B cell (primary cell): ENCODE data around the gene UCP2. TPM values are rescaled to one million over a fixed set of nuclear protein-coding genes. Genes with fewer than 3 reads are reported as not detected.

Source experiments
- ATAC-seq: fragments of 200-7000 bp; cut with Tn5 transposase; one replicate; pipeline ENCODE4 v1.10.0; 2021; ENCODE audit warnings: low read depth, mild to moderate bottlenecking, moderate number of reproducible peaks, moderate library complexity
- CTCF ChIA-PET: fragments of 350-600 bp; sonication (Branson Sonifier 250); formaldehyde crosslinking; loops from one replicate; lab custom pipeline; 2021; ENCODE audit warnings: antibody characterized with exemption, inconsistent platforms; lab: Charles Lee
- POLR2A ChIA-PET: fragments of 350-600 bp; sonication (Branson Sonifier 250); formaldehyde crosslinking; loops from one replicate; lab custom pipeline; 2021; ENCODE audit warnings: antibody characterized with exemption; lab: Charles Lee
- DNase-seq: peaks from one replicate; pipeline ENCODE4 v3.0.0; 2013
- H2AFZ ChIP-seq: 2 replicates; pipeline ENCODE4 v1.6.1; 2012; ENCODE audit warnings: mild to moderate bottlenecking, low read depth, low read length; ENCODE audit not compliant: insufficient read depth, poor library complexity, severe bottlenecking
- H3K27ac ChIP-seq, 2 donors: 1 replicate in 1 of 2; 2 replicates in 1 of 2; pipeline ENCODE4 v1.5.1; 2012 to 2013; ENCODE audit warnings: low read length in 2 of 2, mild to moderate bottlenecking in 2 of 2, moderate library complexity in 1 of 2
- H3K27me3 ChIP-seq, 4 experiments: fragments of 200-600 bp in 1 of 4; sonication (generic) in 1 of 4; replicated peaks in 1 of 4; 1 replicate in 2 of 4; 2 replicates in 2 of 4; pipeline versions ENCODE4 v1.6.1 to v1.7.0; 2013 to 2016; ENCODE audit warnings: low read length in 3 of 4, mild to moderate bottlenecking in 2 of 4, mixed read lengths in 1 of 4, moderate library complexity in 1 of 4; ENCODE audit not compliant: insufficient read depth in 4 of 4, control insufficient read depth in 3 of 4; ENCODE audit errors: control extremely low read depth in 1 of 4
- H3K36me3 ChIP-seq, 2 experiments: replicated peaks in 1 of 2; 1 replicate in 1 of 2; 2 replicates in 1 of 2; pipeline versions ENCODE4 v1.6.1 to v1.7.1; 2013; ENCODE audit warnings: low read length in 1 of 2; ENCODE audit not compliant: insufficient read depth in 2 of 2, control insufficient read depth in 1 of 2; ENCODE audit errors: control extremely low read depth in 1 of 2, extremely low read depth in 1 of 2
- H3K4me1 ChIP-seq, 2 donors: fragments of 200-600 bp in 1 of 2; sonication (generic) in 1 of 2; 1 replicate in 1 of 2; 2 replicates in 1 of 2; pipeline versions ENCODE4 v1.5.1 to v1.6.1; 2013 to 2017; ENCODE audit warnings: low read length in 2 of 2; ENCODE audit not compliant: control insufficient read depth in 2 of 2, insufficient read depth in 2 of 2
- H3K4me2 ChIP-seq: replicated peaks from 2 replicates; pipeline ENCODE3; 2012; ENCODE audit warnings: mild to moderate bottlenecking, low read depth, low read length; ENCODE audit not compliant: poor library complexity, severe bottlenecking
- H3K4me3 ChIP-seq, 5 experiments: fragments of 200-600 bp in 1 of 5; sonication (generic) in 1 of 5; 1 replicate in 3 of 5; 2 replicates in 2 of 5; pipeline versions ENCODE4 v1.5.1 to v1.7.0; 2011 to 2016; ENCODE audit warnings: low read length in 4 of 5, mild to moderate bottlenecking in 4 of 5, low read depth in 2 of 5, control low read depth in 1 of 5, moderate library complexity in 1 of 5; ENCODE audit not compliant: insufficient read depth in 1 of 5; ENCODE audit errors: control extremely low read depth in 1 of 5, extremely low read depth in 1 of 5
- H3K79me2 ChIP-seq: fragments of 200-600 bp; sonication (generic); one replicate; pipeline ENCODE4 v1.6.0; 2016; ENCODE audit warnings: low read length; ENCODE audit not compliant: control insufficient read depth, insufficient read depth
- H3K9ac ChIP-seq: fragments of 200-600 bp; sonication (generic); 2 replicates; pipeline ENCODE4 v1.6.1; 2017; ENCODE audit warnings: mild to moderate bottlenecking, low read length, moderate library complexity
- H3K9me3 ChIP-seq, 3 donors: one replicate each; pipeline versions ENCODE4 v1.6.1 to v1.7.1; 2013; ENCODE audit warnings: low read length in 2 of 3; ENCODE audit not compliant: control insufficient read depth in 2 of 3, insufficient read depth in 1 of 3; ENCODE audit errors: control extremely low read depth in 1 of 3
- H4K20me1 ChIP-seq: 2 replicates; pipeline ENCODE4 v1.6.0; 2012; ENCODE audit warnings: mild to moderate bottlenecking, low read length; ENCODE audit not compliant: insufficient read depth, control insufficient read depth, poor library complexity, severe bottlenecking
- H3K27ac Mint-ChIP-seq: one replicate; pipeline ENCODE4 v1.8.0; 2021; ENCODE audit warnings: mixed read lengths
- H3K27me3 Mint-ChIP-seq: one replicate; pipeline ENCODE4 v1.8.0; 2021; ENCODE audit warnings: mixed read lengths
- H3K4me1 Mint-ChIP-seq: one replicate; pipeline ENCODE4 v1.8.0; 2021; ENCODE audit warnings: mixed read lengths
- H3K4me3 Mint-ChIP-seq: one replicate; pipeline ENCODE4 v1.8.0; 2021; ENCODE audit warnings: mixed read lengths
- H3K9me3 Mint-ChIP-seq: one replicate; pipeline ENCODE4 v1.8.0; 2022; ENCODE audit warnings: mixed read lengths; ENCODE audit not compliant: insufficient read depth
- CTCF ChIP-seq: fragments of 200-600 bp; IDR thresholded peaks from one replicate; pipeline ENCODE4 v1.8.0; 2022; ENCODE audit warnings: antibody characterized with exemption, mild to moderate bottlenecking
- EZH2 ChIP-seq: IDR thresholded peaks from 2 replicates; pipeline ENCODE4 v1.6.1; 2012; ENCODE audit warnings: borderline replicate concordance, low read depth, mild to moderate bottlenecking, moderate library complexity, low read length; ENCODE audit not compliant: insufficient read depth, poor library complexity, severe bottlenecking
- WGBS: methylation state at CpG from one replicate; pipeline ENCODE4 v1.1.5; 2013; ENCODE audit warnings: missing lambda C conversion rate; ENCODE audit not compliant: insufficient coverage; 5-methylcytosine and 5-hydroxymethylcytosine counted together
- intact Hi-C: fragments of 100-400 bp; cut with micrococcal nuclease; formaldehyde crosslinking; loops from one replicate; pipeline ENCODE4 v1.10.0; 2022
- polyA plus RNA-seq: library from polyadenylated mRNA; depleted of rRNA; stranded (reverse); fragments of >200 nt; gene quantifications from 2 replicates; pipeline ENCODE4 v1.2.3, GENCODE V29; 2012
- total RNA-seq, 2 donors: library from RNA; stranded (reverse); fragments of 120-200 nt in 1 of 2; gene quantifications; 1 replicate in 1 of 2; 2 replicates in 1 of 2; pipeline versions ENCODE4 v1.2.3 to v1.2.4, GENCODE V29; 2013 to 2022

Gene UCP2
- total and polyA plus RNA-seq, 2 donors (not counting 1 experiment from before 2014, with no cell fraction given) = 613 to 697 TPM

GRCh38 chr11:74021998-74022397 is 39.4 kb upstream of the UCP2 start:
- no peaks in the 10 kb centered on the region for H3K27me3 Mint-ChIP-seq
- H3K9me3 Mint-ChIP-seq = no peaks in the 10 kb centered on the region
- POLR2A ChIA-PET = interaction anchor here (5.1 kb wide), 1 partner anchor 40 kb away, joined by 28 read pairs; the partner anchor contains the start of gene UCP2
- H3K4me1 Mint-ChIP-seq = peaks cover 27% of the 10 kb centered on the region
- no peak overlapping the region for H3K4me3 ChIP-seq
- 100% methylated on average over 6 of the region's 6 CpGs for WGBS
- H3K27me3 ChIP-seq = no peaks in the 10 kb centered on the region
- peaks cover 5% of the 10 kb centered on the region for H3K79me2 ChIP-seq
- no peak for ATAC-seq
- H3K4me2 ChIP-seq = no peak overlapping the region
- no peak overlapping the region for H3K4me3 Mint-ChIP-seq
- H3K9ac ChIP-seq = no peak overlapping the region
- no peaks in the 10 kb centered on the region for H3K9me3 ChIP-seq
- H2AFZ ChIP-seq = no peak overlapping the region
- peaks cover 32 to 51% of the 10 kb centered on the region in 2 donors for H3K4me1 ChIP-seq
- no peak overlapping the region for H3K27ac ChIP-seq
- no peaks in the 10 kb centered on the region for H4K20me1 ChIP-seq
- H3K27ac Mint-ChIP-seq = no peak overlapping the region
- intact Hi-C loops = no loop called here
- H3K36me3 ChIP-seq = peaks cover 3 to 16% of the 10 kb centered on the region in 2 experiments
- CTCF ChIA-PET = no interaction called here
- DNase-seq = no peak
- TF ChIP-seq CTCF = no peak
- TF ChIP-seq EZH2 = no peak

- CTCF ChIA-PET = interaction anchor here (0.8 to 1.4 kb wide), 6 partner anchors 9 to 44 kb away, joined by 3 to 6 read pairs (median 3); no protein-coding TSS in a partner anchor
- Mint-ChIP-seq H3K27ac (no peak overlapping the region), H3K27me3 (no peaks in the 10 kb centered on the region), H3K9me3 (no peaks in the 10 kb centered on the region), H3K4me1 (peaks cover 27% of the 10 kb centered on the region), H3K4me3 (no peak overlapping the region)
- peaks cover 33 to 53% of the 10 kb centered on the region in 2 donors for H3K4me1 ChIP-seq
- no peaks in the 10 kb centered on the region for H3K9me3 ChIP-seq
- WGBS = 11% methylated on average over 4 of the region's 4 CpGs
- H3K27ac ChIP-seq = peak overlapping the region in 1 of 2 donors; percentile 21
- H3K27me3 ChIP-seq = no peaks in the 10 kb centered on the region
- no peaks in the 10 kb centered on the region for H4K20me1 ChIP-seq
- H3K9ac ChIP-seq = no peak overlapping the region
- peak overlapping the region; percentile 42 for H3K4me2 ChIP-seq
- H2AFZ ChIP-seq = no peak overlapping the region
- peaks cover 3 to 17% of the 10 kb centered on the region in 2 experiments for H3K36me3 ChIP-seq
- peak; percentile 78 for DNase-seq
- ATAC-seq = peak; percentile 88
- TF ChIP-seq CTCF = no peak
- intact Hi-C loops = no loop called here
- POLR2A ChIA-PET = interaction anchor here (0.7 to 5.1 kb wide), 6 partner anchors 9 to 50 kb away, joined by 3 to 28 read pairs (median 4); partner anchors contain the start of gene UCP2
- H3K79me2 ChIP-seq = peaks cover 1% of the 10 kb centered on the region
- H3K4me3 ChIP-seq = no peak overlapping the region
Measured at GRCh38 chr11:74020539-74020938, 37.9 kb upstream of the UCP2 start.
